Stimulated activated CD8-positive, alpha-beta memory T cell treated with anti-CD3 and anti-CD28 coated beads, Interleukin-4, amount 100 ng/mL, for 24 hours (primary cell): ENCODE results near the gene MRPS24.

ENCODE experiments used
- DNase-seq: peaks from one replicate; pipeline ENCODE4 v3.0.0-alpha.2; 2020; ENCODE audit warnings: low read depth

MRPS24 gene

DNA sequence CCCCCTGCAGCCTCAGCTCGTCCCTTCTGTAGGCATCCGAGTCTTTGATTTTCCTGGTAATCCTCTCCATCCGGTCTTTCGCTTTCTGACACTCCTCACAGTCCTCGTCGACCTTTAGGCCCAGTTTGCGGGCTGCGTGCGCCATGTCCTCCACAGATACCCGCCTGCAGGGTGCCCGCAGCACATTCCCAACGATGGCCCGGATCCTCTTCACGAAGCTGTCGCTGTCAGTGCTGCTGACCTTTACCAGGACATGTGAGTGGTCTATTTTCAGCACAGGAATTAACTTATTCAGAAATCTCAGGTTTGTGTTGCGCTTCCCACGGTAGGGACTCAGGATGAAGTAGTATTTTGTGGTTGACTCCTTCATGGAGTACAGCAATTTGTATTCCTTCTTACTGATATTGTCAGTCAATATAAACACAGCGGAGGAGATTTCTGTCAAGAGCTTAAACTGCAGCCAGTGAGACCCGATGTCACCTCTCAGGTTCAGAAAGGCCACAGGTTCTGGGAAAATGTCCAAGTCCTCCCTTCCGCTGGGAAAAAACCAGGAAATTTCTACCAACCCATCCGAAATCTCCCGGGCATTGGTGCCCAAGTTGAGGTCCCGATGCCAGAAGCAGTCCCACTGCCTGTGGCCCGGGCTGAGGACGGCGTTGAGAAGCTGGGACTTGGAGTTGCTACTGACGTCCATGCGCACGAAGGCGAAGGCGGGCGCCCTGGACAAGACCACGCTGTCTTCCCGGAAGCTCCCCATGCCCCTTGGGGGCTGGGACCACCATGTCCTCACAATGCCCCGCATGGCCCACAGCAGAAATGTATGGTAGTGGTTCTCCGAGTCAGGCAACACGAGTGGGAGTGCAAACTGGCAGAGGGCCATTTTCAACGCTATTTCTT lies 8.9 kb upstream of the MRPS24 start:
- no peak for DNase-seq

GRCh38 chr7:43876976-43877745 lies 7.8 kb upstream of the MRPS24 start:
- no peak for DNase-seq

GRCh38 chr7:43876241-43876640 lies 6.9 kb upstream of the MRPS24 start:
- DNase-seq, result no peak

GRCh38 chr7:43873300-43873699 lies 4.0 kb upstream of the MRPS24 start:
- DNase-seq, result no peak

DNA sequence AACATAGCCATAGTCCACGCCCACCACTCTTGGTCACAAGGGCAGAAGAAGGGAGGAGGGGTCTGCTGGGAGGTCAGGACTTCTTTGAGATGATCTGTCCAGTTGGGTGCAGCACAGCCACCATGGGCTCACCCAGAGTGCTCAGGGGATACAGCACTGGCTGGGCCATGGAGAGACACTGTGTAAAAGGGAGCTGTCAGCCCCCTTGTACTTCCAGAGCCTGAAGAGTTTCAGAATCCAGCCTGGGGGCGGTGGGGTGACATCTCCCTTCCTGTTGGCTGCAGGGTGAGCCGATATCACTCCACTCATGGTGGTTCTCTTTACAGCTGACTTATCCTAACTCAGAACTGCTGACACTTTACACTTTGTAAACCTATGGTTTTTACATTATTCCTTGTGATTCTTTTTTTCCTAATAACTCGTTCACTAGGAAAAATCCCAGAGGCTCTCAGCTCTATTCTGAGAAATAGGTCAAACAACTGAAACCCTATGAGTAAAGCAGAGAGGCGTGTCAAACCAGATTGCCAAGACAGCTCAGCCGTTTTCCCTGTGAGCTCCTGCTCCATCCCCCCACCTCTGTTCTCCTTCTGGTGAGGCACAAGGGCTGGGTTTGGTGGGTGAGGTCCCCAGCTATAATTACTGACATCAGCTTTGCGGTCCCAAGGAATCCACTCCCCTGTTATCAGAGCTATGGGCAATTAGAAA lies 3.2 kb upstream of the MRPS24 start:
- no peak for DNase-seq

GRCh38 chr7:43871064-43871463 lies 1.7 kb upstream of the MRPS24 start:
- no peak for DNase-seq

DNA sequence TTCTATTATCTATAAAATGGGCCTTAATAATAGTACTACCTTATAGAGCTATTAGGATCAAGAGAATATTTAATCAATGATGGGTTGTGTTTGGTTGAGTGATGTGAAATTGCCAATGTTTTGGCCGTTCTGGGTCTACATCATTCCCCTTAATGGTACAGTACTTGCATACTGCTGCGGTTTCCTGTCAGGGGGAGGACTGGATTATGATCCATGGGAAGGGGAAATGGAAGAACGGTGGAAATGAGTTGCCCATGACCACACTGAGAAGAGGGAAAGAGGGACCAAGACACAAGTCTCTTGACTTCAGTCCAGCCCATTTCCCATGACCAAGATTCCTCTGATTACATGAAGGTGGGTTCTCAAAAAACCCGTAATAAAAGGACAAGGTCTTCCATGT lies 999 bp upstream of the MRPS24 start:
- no peak for DNase-seq

DNA sequence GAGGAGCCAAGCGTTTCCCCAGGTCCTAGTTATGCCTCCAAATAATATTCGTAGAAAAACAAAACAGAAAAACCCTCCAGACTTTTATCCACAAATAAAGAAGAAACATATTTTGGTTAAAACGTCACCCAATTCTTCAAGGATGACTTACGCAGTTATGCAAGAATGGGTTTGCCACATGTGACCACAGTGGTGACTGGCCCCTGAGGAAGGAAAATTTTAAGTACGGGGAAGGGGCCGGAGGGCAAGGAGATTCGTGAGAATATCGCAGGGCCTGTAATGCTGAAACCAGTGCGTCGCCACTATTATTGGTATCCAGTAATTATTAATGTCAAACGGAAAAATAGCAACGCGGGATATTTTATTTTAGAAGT lies 537 bp upstream of the MRPS24 start:
- DNase-seq, result no peak

DNA sequence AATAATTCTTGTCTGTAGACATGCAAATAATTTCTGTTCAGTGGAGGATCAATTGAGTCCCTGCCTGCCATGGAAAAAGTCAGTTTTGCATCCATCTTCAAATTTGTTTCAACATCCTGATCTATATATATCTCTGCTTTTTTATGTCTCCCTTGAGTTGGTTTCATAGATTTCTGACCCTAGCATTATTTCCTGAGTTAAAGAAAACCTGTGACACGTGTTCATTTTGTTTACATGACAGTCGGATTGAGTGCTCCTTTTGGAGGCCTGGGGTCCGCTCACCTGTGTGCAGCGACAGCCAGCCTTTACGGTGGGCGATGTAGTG lies 674 bp downstream of the MRPS24 start:
- no peak for DNase-seq

DNA sequence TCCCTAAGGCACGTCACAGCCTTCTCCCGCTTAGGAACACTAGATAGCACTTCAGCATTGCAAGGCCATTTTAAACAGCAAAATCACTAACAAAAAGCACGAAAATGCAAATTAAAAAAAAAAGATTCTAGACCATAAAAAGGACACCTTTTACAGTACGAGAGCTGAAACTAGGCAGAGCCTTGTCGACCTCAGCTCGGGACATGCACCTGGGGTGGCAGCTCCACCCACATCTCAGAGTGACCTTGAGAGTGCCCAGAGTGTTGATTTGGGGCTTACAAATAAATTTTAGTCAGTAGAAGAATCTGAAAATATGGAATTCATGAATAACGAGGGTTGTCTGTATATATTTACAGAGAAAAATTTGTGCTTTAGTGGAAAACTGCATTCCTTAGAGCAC lies 1.1 kb downstream of the MRPS24 start:
- DNase-seq, result no peak

- DNase-seq, result no peak
Measured at GRCh38 chr7:43865277-43865676, 4.0 kb downstream of the MRPS24 start.

- DNase-seq, result no peak
Measured at GRCh38 chr7:43864126-43864525, 5.2 kb downstream of the MRPS24 start.

GRCh38 chr7:43856996-43857395 lies 12.3 kb downstream of the MRPS24 start:
- no peak for DNase-seq

- no peak for DNase-seq
Measured at GRCh38 chr7:43856316-43856715, 13.0 kb downstream of the MRPS24 start.

- DNase-seq, result no peak
Measured at GRCh38 chr7:43855176-43855575, 14.1 kb downstream of the MRPS24 start.

- DNase-seq, result no peak
Measured at GRCh38 chr7:43851805-43852204, 17.5 kb downstream of the MRPS24 start.

DNA sequence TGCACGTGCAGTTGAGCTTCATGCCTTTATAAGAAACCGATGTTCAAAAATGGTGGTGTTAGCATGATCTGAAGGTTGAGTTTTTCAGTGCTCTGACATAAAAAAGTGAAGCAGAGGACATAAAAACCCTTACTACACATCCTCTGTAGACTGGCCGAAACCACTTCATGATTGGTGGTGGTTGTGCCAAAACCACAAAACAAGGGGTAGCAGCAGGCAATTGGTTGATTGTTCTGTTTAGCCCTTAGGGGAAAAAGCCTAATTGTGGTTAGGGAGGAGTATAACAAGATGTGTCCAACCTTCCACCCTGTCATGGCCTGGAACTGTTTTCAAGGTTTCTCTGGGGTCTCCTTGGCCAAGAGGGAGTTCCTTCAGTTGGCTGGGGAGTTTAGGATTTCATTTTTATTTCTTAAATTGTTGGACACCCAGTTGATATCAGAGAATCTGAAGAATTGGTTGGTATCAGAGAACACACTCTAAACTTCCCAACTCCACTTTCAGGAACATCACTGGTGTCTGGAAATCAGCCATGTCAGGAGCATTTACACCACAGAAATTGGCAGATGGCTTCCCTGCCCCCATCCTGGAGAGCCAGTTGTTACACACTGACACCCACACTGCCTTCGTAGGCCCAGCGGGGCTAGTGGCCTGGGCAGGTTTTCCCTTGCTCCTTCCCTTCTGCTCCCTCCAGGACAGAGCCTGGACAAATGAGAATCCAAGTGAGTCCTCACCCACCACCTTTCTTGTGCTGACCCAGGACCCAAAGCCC lies 18.8 kb downstream of the MRPS24 start:
- DNase-seq, result no peak

DNA sequence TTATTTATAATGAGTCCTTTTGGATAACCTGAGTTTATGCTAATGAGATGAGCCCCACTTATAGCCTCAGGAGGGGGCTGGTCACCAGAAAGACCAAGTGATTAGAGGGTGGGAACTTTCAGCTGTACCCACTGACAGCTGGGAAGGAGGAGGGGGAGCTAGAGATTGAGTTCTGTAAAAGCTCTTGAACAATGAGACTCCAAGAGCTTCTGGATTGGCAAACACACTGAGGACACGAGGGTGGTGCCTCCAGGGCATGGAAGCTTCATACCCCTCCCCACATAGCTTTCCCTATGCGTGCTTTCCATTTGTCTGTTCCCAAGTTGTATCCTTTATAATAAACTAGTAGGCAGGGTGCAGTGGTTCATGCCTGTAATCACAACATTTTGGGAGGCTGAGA lies 20.3 kb downstream of the MRPS24 start:
- no peak for DNase-seq

DNA sequence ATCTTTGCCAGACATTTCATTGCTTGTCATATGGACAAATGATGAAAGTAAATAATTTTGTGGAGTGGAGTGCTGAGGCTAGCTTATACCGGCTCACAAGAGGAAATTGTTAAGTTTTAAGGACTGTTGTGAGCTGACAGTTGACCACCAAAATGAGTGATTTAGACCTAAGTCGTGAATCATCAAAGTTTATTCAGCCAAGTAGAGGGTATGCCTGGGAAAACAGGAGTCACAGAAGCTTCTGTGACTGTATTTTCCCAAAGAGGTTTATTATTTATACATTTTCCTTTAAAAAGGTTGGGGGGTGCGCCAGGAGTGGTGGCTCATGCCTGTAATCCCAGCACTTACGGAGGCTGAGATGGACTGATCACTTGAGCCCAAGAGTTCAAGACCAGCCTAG lies 21.8 kb downstream of the MRPS24 start:
- no peak for DNase-seq

- no peak for DNase-seq
Measured at GRCh38 chr7:43844662-43845061, 24.7 kb downstream of the MRPS24 start.

GRCh38 chr7:43844257-43844656 lies 25.1 kb downstream of the MRPS24 start:
- DNase-seq, result no peak

DNA sequence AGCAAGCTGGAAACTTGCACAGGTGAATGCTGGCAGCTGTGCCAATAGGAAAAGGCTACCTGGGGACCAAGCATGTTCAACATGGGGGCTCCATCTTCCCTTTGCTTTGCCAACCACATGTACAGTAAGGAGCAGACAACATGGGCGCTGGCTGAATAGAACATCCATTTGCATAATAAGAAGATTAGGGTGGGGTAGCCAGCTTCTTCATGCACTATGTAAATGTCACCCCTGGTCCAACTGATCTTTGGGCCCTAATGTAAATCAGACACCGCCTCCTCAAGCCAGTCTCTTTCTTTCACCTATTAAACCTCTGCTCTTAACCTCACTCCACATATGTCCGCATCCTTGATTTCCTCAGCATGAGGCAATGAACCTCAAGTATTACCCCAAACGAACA lies 26.0 kb downstream of the MRPS24 start:
- DNase-seq, result no peak
